Measurements from ENCODE around the gene GNG7. TPM values are rescaled to one million over a fixed set of nuclear protein-coding genes. Genes with fewer than 3 reads are reported as not detected.

The GNG7 gene
- total and polyA plus RNA-seq, 10 of the 15 experiments (the other 5 are each of a cell fraction or from before 2014, with no cell fraction given) = 1.9 to 13.6 (median 6.5) TPM

DNA sequence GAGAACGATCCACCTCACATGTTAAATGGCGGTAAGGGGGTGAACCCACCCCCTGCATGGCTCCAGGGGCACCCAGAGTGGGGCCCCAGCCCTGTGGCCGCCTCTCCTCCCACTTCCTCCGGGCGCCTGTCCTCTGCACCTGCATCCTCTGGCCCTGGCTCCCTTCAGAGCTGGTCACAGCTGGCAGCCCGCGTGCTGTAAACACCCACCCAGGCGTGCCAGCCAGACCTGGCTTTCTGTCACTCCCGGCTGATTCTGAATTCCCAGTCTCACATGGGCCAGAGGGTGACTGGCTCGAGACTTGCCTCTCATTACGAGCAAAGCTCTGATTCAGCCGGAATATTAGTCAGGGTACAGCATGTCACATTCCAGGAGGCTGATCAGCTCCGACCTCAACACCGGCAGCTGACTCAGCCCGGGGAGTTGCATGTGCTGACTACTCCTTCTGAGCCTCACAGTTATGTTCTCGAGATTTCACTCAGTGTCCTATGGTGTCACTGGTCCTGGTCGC lies 75.1 kb downstream of the GNG7 start (continued):
- TF ChIP-seq, protein P1, sequence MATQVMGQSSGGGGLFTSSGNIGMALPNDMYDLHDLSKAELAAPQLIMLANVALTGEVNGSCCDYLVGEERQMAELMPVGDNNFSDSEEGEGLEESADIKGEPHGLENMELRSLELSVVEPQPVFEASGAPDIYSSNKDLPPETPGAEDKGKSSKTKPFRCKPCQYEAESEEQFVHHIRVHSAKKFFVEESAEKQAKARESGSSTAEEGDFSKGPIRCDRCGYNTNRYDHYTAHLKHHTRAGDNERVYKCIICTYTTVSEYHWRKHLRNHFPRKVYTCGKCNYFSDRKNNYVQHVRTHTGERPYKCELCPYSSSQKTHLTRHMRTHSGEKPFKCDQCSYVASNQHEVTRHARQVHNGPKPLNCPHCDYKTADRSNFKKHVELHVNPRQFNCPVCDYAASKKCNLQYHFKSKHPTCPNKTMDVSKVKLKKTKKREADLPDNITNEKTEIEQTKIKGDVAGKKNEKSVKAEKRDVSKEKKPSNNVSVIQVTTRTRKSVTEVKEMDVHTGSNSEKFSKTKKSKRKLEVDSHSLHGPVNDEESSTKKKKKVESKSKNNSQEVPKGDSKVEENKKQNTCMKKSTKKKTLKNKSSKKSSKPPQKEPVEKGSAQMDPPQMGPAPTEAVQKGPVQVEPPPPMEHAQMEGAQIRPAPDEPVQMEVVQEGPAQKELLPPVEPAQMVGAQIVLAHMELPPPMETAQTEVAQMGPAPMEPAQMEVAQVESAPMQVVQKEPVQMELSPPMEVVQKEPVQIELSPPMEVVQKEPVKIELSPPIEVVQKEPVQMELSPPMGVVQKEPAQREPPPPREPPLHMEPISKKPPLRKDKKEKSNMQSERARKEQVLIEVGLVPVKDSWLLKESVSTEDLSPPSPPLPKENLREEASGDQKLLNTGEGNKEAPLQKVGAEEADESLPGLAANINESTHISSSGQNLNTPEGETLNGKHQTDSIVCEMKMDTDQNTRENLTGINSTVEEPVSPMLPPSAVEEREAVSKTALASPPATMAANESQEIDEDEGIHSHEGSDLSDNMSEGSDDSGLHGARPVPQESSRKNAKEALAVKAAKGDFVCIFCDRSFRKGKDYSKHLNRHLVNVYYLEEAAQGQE (IDR thresholded peaks at IDR 0.05; ENCODE audit: low read depth, low read length) = no peak
- TF ChIP-seq SP1 (IDR thresholded peaks at IDR 0.05; ENCODE audit: low read depth, low read length) (no peak), SIN3A (IDR thresholded peaks at IDR 0.05; ENCODE audit: low read depth, low read length) (no peak), POU2F2 (IDR thresholded peaks at IDR 0.05; ENCODE audit: borderline replicate concordance, low read depth, low read length) (no peak), MTA2 (IDR thresholded peaks at IDR 0.05; ENCODE audit: low read depth) (no peak), KAT2A (conservative IDR thresholded peaks at IDR 0.05; ENCODE audit: control insufficient read depth, low read depth, low read length) (no peak), STAT3 (IDR thresholded peaks at IDR 0.05; ENCODE audit: low read depth, low read length) (no peak), BCL11A (IDR thresholded peaks at IDR 0.05; ENCODE audit: low read depth, low read length) (no peak), FOS (IDR thresholded peaks at IDR 0.05; ENCODE audit: borderline replicate concordance, extremely low read depth, insufficient read length) (no peak), HDAC6 (IDR thresholded peaks at IDR 0.05; ENCODE audit: unreplicated experiment) (no peak), ASH2L (IDR thresholded peaks at IDR 0.05; ENCODE audit: borderline replicate concordance, low read depth) (no peak), CHD4 (IDR thresholded peaks at IDR 0.05) (no peak), TBL1XR1 (IDR thresholded peaks at IDR 0.05; ENCODE audit: low read depth, low read length) (no peak), IRF4 (IDR thresholded peaks at IDR 0.05; ENCODE audit: low read depth, low read length) (no peak), SRF (IDR thresholded peaks at IDR 0.05; ENCODE audit: low read depth in 2 of 2, low read length in 2 of 2) (no peak), CBFB (IDR thresholded peaks at IDR 0.05; ENCODE audit: low read depth) (no peak), CREB1 (IDR thresholded peaks at IDR 0.05; ENCODE audit: low read depth) (no peak), KDM1A (IDR thresholded peaks at IDR 0.05; ENCODE audit: borderline replicate concordance) (no peak), BRCA1 (IDR thresholded peaks at IDR 0.05; ENCODE audit: low read depth, low read length) (no peak)
- TF ChIP-seq, protein P2, sequence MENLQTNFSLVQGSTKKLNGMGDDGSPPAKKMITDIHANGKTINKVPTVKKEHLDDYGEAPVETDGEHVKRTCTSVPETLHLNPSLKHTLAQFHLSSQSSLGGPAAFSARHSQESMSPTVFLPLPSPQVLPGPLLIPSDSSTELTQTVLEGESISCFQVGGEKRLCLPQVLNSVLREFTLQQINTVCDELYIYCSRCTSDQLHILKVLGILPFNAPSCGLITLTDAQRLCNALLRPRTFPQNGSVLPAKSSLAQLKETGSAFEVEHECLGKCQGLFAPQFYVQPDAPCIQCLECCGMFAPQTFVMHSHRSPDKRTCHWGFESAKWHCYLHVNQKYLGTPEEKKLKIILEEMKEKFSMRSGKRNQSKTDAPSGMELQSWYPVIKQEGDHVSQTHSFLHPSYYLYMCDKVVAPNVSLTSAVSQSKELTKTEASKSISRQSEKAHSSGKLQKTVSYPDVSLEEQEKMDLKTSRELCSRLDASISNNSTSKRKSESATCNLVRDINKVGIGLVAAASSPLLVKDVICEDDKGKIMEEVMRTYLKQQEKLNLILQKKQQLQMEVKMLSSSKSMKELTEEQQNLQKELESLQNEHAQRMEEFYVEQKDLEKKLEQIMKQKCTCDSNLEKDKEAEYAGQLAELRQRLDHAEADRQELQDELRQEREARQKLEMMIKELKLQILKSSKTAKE (IDR thresholded peaks at IDR 0.05; ENCODE audit: low read depth, poor library complexity, severe bottlenecking) = no peak
- TF ChIP-seq, protein P3, sequence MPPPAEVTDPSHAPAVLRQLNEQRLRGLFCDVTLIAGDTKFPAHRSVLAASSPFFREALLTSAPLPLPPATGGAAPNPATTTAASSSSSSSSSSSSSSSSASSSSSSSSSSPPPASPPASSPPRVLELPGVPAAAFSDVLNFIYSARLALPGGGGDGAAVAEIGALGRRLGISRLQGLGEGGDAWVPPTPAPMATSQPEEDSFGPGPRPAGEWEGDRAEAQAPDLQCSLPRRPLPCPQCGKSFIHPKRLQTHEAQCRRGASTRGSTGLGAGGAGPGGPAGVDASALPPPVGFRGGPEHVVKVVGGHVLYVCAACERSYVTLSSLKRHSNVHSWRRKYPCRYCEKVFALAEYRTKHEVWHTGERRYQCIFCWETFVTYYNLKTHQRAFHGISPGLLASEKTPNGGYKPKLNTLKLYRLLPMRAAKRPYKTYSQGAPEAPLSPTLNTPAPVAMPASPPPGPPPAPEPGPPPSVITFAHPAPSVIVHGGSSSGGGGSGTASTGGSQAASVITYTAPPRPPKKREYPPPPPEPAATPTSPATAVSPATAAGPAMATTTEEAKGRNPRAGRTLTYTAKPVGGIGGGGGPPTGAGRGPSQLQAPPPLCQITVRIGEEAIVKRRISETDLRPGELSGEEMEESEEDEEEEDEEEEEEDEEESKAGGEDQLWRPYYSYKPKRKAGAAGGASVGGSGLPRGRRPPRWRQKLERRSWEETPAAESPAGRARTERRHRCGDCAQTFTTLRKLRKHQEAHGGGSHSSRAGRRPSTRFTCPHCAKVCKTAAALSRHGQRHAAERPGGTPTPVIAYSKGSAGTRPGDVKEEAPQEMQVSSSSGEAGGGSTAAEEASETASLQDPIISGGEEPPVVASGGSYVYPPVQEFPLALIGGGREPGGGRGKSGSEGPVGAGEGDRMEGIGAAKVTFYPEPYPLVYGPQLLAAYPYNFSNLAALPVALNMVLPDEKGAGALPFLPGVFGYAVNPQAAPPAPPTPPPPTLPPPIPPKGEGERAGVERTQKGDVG (CRISPR knock-in tag; IDR thresholded peaks at IDR 0.05) = no peak
- TF ChIP-seq, protein P4, sequence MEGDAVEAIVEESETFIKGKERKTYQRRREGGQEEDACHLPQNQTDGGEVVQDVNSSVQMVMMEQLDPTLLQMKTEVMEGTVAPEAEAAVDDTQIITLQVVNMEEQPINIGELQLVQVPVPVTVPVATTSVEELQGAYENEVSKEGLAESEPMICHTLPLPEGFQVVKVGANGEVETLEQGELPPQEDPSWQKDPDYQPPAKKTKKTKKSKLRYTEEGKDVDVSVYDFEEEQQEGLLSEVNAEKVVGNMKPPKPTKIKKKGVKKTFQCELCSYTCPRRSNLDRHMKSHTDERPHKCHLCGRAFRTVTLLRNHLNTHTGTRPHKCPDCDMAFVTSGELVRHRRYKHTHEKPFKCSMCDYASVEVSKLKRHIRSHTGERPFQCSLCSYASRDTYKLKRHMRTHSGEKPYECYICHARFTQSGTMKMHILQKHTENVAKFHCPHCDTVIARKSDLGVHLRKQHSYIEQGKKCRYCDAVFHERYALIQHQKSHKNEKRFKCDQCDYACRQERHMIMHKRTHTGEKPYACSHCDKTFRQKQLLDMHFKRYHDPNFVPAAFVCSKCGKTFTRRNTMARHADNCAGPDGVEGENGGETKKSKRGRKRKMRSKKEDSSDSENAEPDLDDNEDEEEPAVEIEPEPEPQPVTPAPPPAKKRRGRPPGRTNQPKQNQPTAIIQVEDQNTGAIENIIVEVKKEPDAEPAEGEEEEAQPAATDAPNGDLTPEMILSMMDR (IDR thresholded peaks at IDR 0.05 in 2 of 3, conservative IDR thresholded peaks at IDR 0.05 in 1 of 3; ENCODE audit: control insufficient read depth in 2 of 3, extremely low read depth in 1 of 3, insufficient read depth in 1 of 3, low read depth in 3 of 3, low read length in 3 of 3) = no peak

Measured in GM12878 (cell line).